Hepatic stellate cell (primary cell): ENCODE data around the gene KLHL5.

ENCODE experiments used
- DNase-seq: peaks from one replicate; pipeline ENCODE4 v3.0.0; 2011; ENCODE audit warnings: low spot score

KLHL5 gene

DNA sequence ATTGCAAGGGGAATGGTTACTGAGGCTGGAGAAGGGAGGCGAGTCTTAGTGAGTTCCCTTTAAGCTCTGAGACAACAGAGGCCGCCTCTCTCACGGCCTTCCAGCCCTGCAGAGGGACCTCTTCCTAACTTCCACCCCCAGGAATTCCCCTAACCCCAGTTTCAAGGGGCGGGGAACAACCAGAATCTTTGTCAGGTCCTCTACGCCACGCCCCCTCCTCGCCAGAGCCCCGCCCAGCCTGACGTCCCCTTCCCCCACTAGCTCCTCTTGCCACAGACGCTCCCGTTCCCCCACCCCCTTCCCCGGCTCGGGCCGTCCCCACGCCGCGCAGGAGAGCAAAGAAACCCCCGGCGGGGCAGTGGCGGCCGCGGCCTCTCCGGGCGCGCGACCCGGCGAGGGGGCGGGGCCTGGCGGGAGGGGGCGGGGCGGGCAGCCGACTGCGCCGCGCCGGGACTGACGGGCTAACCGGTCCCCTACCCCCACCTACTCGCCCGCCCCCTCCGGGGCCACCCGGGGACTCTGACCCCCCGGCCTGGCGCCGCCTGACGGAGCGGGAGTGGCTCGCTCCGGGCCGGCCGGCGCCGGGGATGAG lies 17.6 kb upstream of the KLHL5 start:
- peak; percentile 81 for DNase-seq

DNA sequence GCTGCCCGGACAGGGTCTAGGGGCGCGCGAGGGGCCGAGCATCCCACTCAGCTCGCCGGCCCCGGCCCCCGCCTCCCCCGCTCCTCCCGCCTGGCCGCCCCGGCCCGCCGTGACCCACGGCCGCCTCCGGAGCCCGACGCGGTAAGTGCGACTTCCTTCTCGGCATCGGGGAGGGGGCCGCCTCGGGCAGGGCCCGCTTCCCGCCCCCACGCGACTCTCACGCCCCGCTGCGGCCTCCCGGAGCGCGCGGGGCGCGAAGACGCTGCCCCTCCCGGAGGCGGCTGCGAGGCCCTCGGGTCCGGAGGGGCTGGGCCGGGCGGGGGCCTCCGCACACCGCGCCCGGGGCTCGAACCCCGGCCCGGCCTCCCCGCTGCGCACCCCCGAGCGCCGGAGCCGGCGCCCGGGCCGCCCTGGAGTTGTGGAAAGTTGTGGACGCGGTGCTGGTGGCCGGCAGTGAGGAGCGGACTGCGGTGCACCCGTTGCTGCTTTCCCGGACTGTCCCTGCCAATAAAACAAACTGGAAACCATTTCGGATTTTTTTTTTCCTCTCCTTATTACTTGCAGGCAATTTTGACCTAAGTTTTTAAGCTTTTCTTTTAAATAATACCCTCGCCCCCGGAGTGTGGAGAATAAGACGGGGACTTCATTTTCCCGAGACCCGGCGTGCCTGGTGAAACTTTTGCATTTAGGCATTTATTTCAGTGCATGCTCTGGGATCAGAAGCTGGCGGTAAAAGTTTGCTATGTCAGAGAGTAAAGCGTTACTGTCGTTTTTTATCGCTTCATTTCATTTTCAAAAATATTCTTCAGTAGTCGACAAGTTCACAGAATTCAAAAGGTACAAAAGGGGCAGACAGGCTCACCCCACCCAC lies 16.8 kb upstream of the KLHL5 start:
- DNase-seq = peak; percentile 40

DNA sequence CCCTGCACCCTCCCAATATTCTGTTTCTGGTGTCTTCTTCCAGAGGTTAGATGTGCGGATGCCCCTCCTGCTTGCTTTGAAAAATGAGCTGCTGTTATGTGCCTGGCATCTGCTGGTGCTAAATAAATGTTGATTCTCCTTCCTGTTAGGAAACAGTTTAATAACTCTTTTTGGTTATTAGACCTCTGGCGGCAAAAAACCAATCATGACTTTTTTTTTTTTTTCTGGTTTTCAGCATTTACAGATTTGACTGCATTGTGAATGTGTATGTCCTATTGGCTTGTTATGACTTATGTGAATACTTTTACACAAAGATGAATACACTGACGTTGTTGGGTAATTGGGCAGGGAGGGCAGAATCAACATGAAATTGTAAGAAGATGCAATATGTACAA lies 16.2 kb upstream of the KLHL5 start:
- DNase-seq = no peak

DNA sequence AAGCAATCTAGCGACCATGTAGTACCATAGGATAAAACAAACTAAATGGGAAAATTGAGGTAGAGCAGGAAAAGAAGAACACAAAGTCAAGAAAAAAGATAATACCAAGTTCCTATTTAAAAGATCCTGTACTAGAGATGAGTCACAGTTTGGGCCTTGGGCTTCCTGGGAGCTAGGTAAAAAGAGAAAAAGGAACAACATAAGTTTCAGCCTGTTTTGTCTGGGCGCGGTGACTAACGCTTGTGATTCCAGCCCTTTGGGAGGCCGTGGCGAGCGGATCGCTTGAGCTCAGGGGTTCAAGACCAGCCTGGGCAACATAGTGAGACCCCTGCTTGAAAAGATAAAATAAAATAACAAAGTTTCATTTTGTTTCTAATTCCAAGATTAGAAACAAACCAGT lies 15.8 kb upstream of the KLHL5 start:
- DNase-seq = no peak

DNA sequence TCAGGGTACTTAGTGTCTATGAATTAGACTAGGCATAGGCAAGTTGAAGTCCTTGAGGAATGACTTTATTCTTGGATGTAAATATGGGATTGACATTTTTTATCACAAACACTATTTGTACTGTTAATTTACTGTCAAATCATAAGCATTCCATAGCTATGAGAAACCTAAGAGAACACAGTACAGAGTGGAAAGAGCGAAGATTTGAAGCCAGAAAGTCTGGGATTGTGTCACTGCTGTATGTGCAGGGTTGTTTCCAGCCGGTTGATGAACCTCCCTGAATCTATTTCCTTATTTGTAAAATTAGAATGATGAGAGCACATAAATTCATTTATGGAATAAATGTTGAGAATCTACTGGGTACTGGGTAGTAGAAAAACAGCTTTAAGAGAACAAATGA lies 14.4 kb upstream of the KLHL5 start:
- no peak for DNase-seq

DNA sequence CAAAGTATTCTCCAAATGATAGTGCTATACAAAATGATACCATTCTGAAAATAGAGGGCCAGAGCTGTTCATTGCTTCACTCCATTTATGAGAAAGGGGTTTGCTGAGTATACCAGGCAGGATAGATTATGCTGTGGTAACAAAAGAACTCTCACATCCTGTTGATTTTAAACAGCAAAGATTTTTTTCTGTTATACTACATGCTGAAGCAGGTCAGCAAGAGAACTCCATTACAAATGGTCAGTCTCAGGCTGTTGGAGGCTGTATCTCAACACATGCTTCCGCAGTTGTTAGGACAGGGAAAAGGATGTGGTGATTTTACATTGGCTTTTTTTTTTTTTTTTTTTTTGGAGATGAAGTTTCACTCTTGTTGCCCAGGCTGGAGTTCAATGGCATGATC lies 13.7 kb upstream of the KLHL5 start:
- no peak for DNase-seq

DNA sequence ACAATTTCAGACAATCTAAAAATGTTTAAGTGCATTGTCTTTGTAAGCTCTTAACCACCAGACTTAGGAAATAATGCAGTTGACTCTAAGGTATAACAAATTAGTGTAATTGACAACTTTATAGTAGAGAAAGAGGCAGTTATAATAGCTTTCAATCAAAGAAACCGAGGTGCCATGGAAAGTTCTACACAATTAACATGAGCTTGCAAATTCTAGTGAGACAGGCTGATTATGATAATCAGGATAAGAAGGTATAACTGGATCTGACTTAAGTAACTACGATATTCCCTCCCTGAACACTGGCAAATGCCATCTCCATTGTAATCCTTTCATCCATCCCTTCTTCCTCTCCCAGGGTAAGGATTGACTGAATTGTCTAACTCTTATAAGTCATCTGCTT lies 11.4 kb upstream of the KLHL5 start:
- DNase-seq = no peak

DNA sequence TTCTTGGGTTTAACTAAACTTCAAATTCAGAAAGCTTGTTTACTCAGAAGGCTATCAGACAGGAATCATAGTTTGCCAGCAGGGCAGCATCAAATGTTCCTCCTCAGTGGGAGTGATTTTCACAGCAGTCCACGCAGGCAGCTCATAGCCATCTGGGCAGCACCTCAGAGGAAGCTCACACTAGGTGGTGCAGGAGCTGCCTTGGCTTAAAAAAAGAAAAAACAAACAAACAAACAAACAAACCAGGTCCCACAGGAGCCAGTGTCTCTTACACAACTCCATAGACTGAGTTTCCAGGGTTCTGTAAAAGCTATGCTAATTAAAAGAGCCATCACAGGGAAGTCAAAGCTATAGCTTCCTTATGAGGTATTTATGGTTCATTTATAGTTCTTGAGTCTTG lies 10.5 kb upstream of the KLHL5 start:
- DNase-seq = no peak

DNA sequence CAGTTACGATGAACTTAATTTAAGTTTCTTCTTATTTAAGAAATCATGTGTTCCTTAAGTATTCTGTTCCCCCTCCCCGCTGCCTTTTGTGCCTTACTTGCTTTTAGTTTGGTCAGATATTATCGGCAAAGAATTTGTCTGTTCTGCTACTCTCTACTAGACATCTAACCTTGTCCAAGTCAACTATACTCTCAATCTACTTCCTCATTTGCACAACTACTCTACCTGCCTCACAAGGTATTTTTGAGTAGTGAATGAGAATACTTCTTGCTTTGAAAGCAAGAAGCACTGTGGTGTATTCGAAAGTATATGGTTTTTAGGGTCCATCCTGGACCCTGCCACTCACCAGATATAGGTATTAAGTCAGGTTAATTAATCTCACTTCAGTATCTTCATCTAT lies 8.0 kb upstream of the KLHL5 start:
- no peak for DNase-seq

DNA sequence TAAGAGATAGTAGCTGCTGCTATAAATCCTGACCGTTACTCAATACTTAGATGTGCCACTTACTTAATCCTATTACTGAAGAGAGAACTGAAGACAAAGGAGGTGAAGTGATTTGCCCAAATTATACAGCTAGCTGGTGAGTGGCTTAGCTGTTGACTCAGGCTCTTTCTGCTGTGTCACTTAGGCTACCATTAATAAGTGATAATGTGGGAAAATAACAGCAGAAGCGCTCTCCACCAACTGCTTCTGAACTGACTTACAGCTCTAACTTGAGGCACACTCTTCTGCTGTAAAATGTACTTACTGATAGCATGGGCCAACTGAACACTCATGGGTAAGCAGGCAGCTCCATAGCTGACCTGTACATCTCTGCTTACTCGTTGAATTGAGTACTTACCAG lies 7.5 kb upstream of the KLHL5 start:
- no peak for DNase-seq

DNA sequence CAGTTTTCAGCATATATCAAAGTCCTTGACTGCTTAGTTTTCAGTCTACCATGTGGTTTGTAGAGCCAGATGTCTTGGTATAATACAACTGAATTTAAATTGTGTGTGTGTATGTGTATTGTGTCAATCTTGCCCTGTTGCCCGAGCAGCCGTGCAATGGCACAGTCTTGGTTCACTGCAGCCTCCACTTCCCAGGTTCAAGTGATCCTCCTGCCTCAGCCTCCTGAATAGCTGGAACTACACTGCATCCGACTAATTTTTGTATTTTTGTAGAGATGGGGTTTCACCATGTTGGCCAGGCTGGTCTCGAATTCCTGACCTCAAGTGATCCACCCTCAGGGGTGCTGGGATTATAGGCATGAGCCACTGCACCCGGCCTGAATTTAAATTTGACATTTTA lies 6.0 kb upstream of the KLHL5 start:
- DNase-seq = no peak

DNA sequence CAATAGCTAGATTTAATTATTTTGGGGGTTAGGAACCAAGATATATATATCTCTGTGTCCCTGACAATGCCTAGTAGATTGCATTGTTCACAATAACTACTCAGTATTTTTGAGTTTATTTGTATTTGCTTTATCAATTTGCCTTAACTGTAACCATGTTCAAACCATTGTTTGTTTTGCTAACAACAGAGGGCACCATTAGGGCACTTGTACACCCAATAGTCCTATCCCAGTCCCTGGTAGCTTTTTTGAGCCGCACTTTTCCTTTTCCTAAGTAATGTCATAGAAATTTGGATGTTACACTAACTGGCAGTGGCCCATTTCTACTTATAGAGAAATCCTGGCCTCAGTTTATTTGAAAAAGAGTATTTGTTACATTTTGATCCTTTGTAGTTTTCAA lies 575 bp upstream of the KLHL5 start:
- no peak for DNase-seq

DNA sequence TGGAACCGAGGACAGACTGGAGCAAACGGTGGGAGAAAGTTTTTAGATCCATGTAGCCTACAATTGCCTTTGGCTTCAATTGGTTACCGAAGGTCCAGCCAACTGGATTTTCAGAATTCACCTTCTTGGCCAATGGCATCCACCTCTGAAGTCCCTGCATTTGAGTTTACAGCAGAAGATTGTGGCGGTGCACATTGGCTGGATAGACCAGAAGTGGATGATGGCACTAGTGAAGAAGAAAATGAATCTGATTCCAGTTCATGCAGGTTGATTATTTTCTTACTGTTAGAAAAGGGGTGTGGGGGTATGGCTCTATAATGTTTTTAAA lies 702 bp downstream of the KLHL5 start:
- DNase-seq = no peak

DNA sequence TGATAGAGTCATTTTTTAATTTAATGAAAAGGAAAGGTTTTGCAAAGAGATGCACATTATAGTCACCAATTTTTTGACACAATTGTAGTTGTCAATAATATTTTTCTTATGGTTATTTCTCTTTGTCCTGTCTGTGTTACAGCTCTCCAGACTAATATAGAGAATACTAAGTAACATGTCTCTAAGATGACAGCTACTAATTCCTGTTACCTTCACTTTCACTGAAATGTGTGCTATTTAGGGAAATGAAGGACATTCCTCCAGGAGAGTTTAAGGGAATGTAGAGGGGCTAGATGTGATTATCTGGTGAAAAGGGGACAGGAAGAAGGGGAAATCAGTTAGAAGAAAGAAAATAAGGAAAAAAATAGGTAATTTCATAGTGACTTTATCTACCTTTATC lies 1.4 kb downstream of the KLHL5 start:
- DNase-seq = no peak

DNA sequence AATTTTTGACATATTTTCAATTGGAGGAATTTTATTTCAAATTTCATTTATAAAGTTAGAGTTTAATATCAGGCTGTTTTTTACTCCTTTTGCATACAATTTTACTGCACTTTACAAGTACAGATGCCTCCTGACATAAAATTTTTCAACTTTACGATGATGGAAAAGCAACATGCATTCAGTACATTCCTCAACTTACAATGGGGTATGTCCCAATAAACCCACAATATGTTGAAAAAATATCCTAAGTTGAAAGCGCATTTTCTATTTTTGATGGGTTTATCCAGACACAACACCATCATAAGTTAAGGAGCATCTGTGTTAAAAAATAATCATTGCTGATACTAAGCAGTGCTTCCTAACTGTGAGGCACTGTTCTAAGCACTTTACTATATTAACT lies 4.3 kb downstream of the KLHL5 start:
- no peak for DNase-seq

DNA sequence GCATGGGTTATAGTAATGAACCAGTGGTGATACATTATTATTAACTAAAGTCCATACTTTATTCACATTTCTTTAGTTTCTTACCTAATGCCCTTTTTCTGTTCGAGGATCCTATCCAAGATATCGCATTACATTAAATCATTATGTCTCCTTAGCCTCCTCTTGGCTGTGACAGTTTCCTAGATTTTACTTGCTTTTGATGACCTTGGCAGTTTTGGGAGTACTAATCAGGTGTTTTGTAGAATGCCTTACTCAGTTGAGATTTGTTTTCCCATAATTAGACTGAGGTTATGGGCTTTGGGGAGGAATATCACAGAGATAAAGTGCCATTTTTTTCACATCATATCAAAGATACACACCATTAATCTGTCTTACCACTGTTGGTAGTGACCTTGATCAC lies 5.0 kb downstream of the KLHL5 start:
- no peak for DNase-seq

DNA sequence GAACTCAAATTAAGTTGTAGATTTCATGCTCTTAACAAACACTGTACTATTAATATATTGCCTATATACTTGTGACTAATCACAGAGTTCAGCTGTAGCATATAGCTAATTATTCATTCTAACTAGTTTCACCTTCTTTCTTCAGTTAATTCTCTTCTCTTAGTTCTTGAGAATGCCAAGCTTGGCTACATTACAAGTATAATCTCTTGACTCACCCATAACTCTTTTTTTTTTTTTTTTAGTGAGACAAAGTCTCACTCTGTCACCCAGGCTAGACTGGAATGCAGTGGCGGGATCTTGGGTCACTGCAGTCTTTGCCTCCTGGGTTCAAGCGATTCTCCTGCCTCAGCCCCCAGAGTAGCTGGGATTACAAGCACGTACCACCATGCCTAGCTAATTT lies 5.4 kb downstream of the KLHL5 start:
- DNase-seq = no peak

DNA sequence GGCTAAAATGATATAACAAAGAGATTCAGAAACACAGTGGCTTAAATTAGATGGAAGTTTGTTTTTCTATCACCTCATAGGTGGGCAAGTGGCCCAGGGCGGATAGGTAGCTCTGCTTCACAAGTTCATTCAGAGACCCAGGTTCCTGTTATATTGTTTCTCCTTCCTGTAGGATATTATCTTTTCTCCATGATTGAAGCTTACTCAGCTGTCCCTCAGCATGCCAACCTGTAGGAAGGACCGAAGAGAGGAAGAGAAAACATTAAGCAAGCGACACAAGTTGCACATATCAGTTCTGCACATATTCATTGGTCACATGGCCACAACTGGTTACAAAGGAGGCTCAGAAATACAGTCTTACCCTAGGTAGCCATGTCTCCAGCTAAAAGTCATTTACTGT lies 6.9 kb downstream of the KLHL5 start:
- DNase-seq = no peak

DNA sequence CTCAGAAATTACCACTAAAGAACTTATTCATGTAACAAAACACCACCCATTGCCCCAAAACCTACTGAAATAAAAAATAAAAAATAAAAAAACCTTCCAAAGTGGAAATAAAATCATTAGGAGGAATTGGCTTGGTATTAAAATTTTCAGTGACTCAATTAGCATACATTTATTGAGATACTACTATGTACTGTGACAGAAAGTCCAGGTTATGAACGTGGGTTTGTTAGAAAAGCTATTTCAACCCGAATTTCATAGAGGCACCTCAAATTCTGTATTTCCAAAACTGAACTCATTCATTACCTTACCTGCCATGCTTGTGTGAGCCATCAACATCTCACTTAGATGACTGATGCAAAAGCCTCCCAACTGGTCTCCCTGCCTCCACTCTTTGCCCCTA lies 16.8 kb downstream of the KLHL5 start:
- no peak for DNase-seq

DNA sequence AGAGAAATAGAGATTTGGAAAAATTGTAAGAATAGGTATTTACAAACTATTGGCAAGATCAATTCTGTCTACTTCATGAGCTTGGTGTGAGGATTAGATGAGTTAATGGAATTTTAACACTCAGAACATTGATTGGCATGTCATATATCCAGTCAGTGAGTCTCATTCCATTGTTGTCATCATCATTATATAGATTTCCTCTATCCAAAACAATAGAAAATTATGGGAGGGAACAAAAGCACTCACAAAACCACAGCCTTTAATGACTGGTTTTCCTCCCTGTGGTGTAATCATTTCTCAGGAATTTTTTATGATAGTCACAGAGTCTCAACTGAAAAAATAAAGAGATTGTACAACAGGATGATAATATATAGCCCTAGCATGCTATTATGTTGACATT lies 21.1 kb downstream of the KLHL5 start:
- peak; percentile 8 for DNase-seq

DNA sequence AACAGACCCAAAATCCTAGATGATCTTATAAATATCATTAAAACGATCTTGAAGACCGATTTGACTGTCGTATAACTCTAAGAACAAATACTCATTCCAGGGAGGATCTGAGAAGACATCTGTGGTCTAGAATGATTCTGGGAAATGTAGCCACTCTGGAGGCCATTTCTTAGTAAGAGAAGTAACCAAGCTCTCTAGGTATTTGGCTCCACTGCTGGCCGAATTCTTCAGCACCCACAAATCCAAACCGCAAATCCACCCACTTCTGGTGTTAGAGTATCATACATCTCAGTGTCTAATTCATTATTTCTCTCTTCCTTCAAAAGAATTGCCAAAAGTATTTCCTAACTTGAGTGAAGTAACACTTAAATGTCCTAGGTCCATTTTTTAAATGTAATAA lies 23.9 kb downstream of the KLHL5 start:
- no peak for DNase-seq

DNA sequence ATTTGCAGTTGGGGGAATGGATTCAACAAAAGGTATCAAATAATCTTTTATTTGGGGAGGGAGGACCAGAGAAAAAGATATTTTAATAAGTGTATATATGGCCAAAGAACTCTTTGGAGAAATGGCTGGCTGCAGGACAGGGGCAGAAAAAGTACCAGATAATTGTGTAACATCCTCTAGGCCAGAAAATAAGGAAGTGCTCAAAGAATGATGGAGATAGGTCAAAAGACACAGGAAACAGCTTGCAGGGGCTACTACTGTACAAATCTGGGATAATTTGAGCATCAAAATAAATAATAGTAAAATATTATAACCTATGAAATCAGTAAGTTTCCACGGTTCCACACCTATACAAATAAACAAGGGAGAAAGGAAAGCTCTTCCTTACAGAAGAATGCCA lies 34.8 kb downstream of the KLHL5 start:
- DNase-seq = no peak

DNA sequence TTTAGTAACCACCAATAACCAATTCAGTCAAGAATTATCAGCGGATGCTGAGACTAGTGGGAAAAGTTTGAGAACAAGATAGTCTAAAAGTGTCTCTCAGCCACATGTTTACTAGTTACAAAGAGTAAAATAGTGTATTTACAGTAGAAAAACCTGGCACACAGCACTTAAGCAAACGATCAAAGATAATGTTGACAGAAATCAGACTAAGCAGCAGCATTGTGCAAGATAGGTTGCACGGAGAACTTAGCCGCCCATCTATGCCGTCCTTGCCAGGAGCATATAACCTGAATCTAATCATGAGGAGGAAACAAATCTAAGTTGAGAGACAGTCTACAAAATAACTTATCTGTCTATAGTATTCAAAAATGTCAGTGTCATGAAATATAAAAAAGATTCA lies 35.3 kb downstream of the KLHL5 start:
- no peak for DNase-seq

DNA sequence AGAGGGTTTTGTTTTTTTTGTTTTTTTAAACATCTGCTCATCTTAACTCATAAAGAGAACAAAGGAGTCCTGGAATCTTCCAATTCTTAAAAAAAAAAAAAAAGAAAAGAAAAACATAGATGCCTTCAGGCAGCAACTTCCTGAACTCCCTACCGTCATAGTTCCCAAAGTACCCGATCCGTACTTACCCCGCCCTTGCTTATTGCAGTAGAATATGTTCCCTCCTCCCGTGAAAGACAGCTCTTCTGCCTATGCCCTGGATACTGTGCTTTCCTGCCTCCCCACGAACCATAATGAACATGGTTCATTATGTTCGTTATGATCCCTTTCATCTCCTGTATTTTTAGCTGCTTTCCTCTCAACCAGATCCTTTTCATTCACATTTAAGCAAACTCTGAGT lies 40.3 kb downstream of the KLHL5 start:
- DNase-seq = no peak
